Measurements from ENCODE around the gene PPP1R3A. TPM values are rescaled to one million over a fixed set of nuclear protein-coding genes. Genes with fewer than 3 reads are reported as not detected.

Gene PPP1R3A
- total RNA-seq, 1 donor from 2014 or later, result not detected

DNA sequence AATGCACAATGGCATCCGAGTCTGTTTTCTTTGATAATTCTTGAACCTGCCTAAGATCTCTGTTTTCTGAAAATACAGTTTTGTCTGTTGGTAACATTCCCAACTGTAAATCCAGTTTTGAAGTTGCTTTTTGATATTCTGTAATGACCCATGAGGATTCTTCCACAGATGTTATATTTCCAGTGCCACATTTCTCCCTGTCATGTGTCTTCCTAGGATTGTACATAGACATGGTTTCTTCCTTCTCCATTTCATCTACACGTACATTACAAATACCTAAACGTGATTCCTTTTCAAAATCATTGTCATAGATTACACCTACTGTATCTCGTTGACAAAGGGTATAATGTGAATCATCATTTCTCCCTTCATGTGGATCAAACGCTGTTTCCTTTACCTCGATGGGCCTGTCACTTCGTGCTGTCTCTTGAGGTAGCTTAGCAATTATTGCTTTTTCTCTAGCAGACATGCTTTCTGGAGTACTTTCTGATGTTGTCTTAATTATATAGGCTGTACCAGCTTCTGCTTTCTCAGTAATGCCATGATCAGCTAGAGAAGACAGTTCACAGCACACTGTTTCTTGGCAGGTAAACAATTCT is 40.3 kb downstream of the PPP1R3A start:
- no peak for DNase-seq (ENCODE audit: low read depth in 2 of 2)

DNA sequence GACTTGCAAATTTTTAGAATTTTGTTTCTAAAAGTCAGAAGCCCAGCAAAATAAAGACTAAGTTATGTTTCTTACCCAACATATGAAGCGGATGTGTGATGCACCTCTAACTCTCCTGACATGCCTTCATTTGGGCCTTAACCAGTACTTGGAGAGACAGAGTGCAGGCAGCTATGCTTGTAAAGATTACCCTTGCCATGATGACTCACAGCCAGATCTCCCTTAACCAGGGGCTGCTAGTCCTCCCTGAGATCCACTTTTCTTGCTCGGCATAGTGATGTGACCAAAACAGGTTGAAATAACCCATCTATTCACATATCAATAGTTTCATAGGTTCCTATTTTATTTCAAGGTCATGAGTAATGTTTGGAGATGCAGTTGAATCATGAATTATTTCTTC is 43.6 kb downstream of the PPP1R3A start:
- DNase-seq (ENCODE audit: low read depth in 2 of 2), result no peak

DNA sequence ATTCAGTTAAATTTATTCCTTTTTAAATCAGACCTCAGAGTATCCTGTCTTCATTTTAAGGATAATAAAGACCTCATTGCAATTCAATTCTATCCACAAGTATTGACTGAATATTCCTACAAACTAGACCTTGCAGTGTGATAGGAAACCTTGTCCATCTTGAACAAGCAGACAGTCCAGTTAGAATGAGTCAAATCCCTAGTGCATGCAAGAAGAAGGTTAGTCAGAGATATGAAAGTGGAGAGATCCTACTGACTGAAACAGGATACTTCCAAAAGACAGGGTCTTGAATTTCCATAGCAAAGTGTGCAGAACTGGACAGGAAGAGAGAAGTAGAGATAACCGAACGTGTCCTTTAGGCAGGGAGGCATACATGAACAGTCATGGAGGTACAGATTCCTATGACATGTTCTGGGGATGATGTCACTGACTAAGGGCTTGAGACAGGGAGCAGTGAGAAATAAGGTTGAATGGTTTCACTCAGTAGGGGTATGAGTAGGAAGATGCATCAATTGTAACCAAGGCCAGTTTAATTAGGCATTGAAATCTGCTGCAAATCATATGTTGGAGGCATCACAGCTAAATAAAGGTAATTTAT is 45.2 kb downstream of the PPP1R3A start:
- DNase-seq (ENCODE audit: low read depth in 2 of 2), result no peak

DNA sequence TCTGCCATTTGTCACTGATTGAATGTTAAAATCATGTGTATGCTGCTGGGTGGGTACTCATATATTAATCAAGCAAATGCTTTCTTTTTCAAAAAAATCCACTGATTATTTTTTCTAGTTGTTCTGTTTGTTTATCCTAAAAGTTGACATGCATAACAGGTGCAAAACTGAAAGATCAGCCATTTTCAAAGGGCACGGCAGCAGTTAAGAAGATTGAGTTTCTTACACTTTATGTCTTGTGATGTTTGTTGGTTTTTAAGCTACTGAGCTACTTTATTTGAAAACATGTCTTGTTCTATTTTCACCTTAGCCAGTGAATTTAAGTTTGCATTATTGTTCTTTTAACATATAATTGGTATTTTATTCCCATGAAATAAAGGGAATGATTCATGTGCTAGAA is 45.8 kb downstream of the PPP1R3A start:
- DNase-seq (ENCODE audit: low read depth in 2 of 2), result no peak

DNA sequence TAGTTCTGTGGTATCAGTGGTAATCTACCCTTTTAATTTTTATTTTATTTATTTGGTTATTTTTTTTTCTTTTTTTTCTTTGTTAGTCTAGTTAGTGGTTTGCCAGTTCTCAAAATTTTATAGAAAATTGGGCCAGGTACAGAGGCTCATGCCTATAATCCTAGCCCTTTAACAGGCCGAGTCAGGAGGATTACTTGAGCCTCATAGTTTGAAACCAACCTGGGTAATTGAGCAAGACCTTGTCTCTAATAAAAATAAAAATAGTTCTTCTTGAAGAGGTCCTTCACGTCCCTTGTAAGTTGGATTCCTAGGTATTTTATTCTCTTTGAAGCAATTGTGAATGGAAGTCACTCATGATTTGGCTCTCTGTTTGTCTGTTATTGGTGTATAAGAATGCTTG is 51.5 kb downstream of the PPP1R3A start:
- DNase-seq (ENCODE audit: low read depth in 2 of 2), result no peak

DNA sequence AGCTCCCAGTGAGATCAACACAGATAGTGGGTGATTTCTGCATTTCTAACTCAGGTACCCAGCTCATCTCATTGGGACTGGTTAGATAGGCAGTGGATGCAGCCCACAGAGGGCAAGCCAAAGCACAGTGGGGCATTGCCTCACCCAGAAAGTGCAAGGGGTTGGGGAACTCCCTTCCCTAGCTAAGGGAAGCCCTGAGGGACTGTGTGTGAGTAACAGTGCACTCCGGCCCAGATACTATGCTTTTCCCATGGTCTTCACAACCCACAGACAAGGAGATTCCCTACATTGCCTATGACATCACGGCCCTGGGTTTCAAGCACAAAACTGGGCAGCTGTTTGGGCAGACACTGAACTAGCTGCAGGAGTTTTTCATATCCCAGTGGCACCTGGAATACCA is 62.8 kb downstream of the PPP1R3A start:
- DNase-seq (ENCODE audit: low read depth in 2 of 2), result no peak

GRCh38 chr7:113840954-113841353 is 77.9 kb downstream of the PPP1R3A start:
- peak in 1 of 2 donors; percentile 55 for DNase-seq (ENCODE audit: low read depth in 2 of 2)

- DNase-seq (ENCODE audit: low read depth in 2 of 2), result no peak
These were observed 83.4 kb downstream of the PPP1R3A start for GRCh38 chr7:113835367-113835766.

DNA sequence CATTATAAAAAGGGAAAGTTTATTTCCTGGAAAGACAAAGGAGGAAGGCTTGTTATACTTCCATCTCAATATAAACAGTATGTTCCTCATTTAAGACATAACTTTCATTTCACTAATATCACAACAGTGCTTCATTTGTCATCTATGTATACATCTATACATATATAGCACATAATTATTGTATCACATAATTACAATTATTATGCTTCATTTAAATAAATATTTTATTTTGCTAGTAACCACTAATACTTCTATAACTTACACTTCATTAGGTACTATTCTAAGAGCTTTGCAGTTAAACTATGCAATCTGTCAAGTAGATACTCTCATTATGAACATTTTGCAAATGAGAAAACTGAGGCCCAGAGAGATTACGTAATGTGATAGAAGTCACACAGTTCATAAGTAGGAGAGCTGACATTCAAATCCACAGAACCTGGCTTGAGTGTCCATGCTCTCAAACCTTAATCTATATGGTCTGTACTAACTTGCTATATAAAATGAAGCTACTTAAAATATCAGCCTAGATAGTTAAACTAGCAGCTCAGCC is 86.5 kb downstream of the PPP1R3A start:
- no peak for DNase-seq (ENCODE audit: low read depth in 2 of 2)

- peak in 1 of 2 donors; percentile 44 for DNase-seq (ENCODE audit: low read depth in 2 of 2)
These were observed 87.3 kb downstream of the PPP1R3A start for GRCh38 chr7:113831556-113831955.

- DNase-seq (ENCODE audit: low read depth in 2 of 2), result peak in 1 of 2 donors; percentile 39
These were observed 90.2 kb downstream of the PPP1R3A start for GRCh38 chr7:113828581-113828980.

Measured in dermis microvascular lymphatic vessel endothelial cell (primary cell).